Endothelial cell of umbilical vein (primary cell): ENCODE results near the gene HTR1A. TPM values are rescaled to one million over a fixed set of nuclear protein-coding genes. Genes with fewer than 3 reads are reported as not detected.

Source experiments
- BruUV-seq: library from RNA; stranded (reverse); fragments of 400-500 nt; replicated peaks from 2 replicates; lab custom pipeline; 2021; lab: Mats Ljungman, UMichigan
- CTCF ChIA-PET: fragments of 300-600, 350-600 bp; sonication (Branson Sonifier 250); formaldehyde crosslinking; loops from one replicate; lab custom pipeline; 2021; ENCODE audit warnings: antibody characterized with exemption, inconsistent platforms; lab: Charles Lee
- POLR2A ChIA-PET: fragments of 300-600, 350-600 bp; sonication (Branson Sonifier 250); formaldehyde crosslinking; loops from one replicate; lab custom pipeline; 2021; ENCODE audit warnings: antibody characterized with exemption, inconsistent platforms; lab: Charles Lee
- DNase-seq: peaks from one replicate; pipeline ENCODE4 v3.0.0-alpha.2; 2011; ENCODE audit warnings: low read depth, low spot score
- FAIRE-seq: peaks from 2 replicates; lab custom pipeline; 2011; peaks lifted over from hg19 to GRCh38; lab: Jason Lieb, UNC
- H2AFZ ChIP-seq: 2 replicates; pipeline ENCODE4 v1.6.0; 2012; ENCODE audit warnings: low read depth, low read length, control low read depth, inconsistent platforms
- H3K27ac ChIP-seq: 2 replicates; pipeline ENCODE4 v1.5.1; 2011; ENCODE audit warnings: low read depth, mild to moderate bottlenecking, control low read depth, low read length, moderate library complexity; ENCODE audit not compliant: insufficient read depth
- H3K27me3 ChIP-seq, 2 experiments: 2 replicates each; pipeline versions ENCODE4 v1.6.0 to v1.6.1; 2011; ENCODE audit warnings: low read length in 2 of 2, mixed read lengths in 1 of 2; ENCODE audit not compliant: control insufficient read depth in 2 of 2, insufficient read depth in 2 of 2
- H3K36me3 ChIP-seq, 2 experiments: 2 replicates in 1 of 2; 3 replicates in 1 of 2; pipeline ENCODE4 v1.5.1; 2011; ENCODE audit warnings: low read length in 2 of 2, mild to moderate bottlenecking in 1 of 2, moderate library complexity in 1 of 2; ENCODE audit not compliant: control insufficient read depth in 2 of 2, insufficient read depth in 2 of 2; ENCODE audit errors: extremely low read depth in 1 of 2
- H3K4me1 ChIP-seq: 3 replicates; pipeline ENCODE4 v1.5.1; 2011; ENCODE audit warnings: mild to moderate bottlenecking, low read length; ENCODE audit not compliant: control insufficient read depth, insufficient read depth; ENCODE audit errors: extremely low read depth
- H3K4me2 ChIP-seq: 2 replicates; pipeline ENCODE4 v1.6.1; 2011; ENCODE audit warnings: low read length, control low read depth, mixed read lengths; ENCODE audit not compliant: insufficient read depth
- H3K4me3 ChIP-seq, 3 experiments: fragments of 200-600 bp in 1 of 3; sonication (generic), shearing (Covaris generic) in 1 of 3; replicated peaks in 1 of 3; 2 replicates each; pipeline ENCODE4 v1.5.1; 2011 to 2016; ENCODE audit warnings: control low read depth in 3 of 3, low read length in 3 of 3, mild to moderate bottlenecking in 2 of 3, inconsistent platforms in 1 of 3, low read depth in 1 of 3, moderate library complexity in 1 of 3; ENCODE audit not compliant: insufficient read depth in 1 of 3
- H3K79me2 ChIP-seq: 2 replicates; pipeline ENCODE4 v1.6.0; 2012; ENCODE audit warnings: low read length, inconsistent platforms; ENCODE audit not compliant: control insufficient read depth, insufficient read depth
- H3K9ac ChIP-seq: replicated peaks from 2 replicates; pipeline ENCODE3; 2011; ENCODE audit warnings: low read length, control low read depth; ENCODE audit not compliant: insufficient read depth; ENCODE audit errors: extremely low read depth
- H3K9me1 ChIP-seq: replicated peaks from 3 replicates; pipeline ENCODE4 v1.6.0; 2011; ENCODE audit warnings: mild to moderate bottlenecking, low read length; ENCODE audit not compliant: control insufficient read depth, insufficient read depth; ENCODE audit errors: extremely low read depth
- H3K9me3 ChIP-seq: replicated peaks from 2 replicates; pipeline ENCODE4 v1.5.1; 2012; ENCODE audit warnings: low read length, inconsistent platforms; ENCODE audit not compliant: control insufficient read depth, insufficient read depth
- H4K20me1 ChIP-seq: replicated peaks from 2 replicates; pipeline ENCODE3; 2011; ENCODE audit warnings: mild to moderate bottlenecking, low read length; ENCODE audit not compliant: control insufficient read depth, insufficient read depth; ENCODE audit errors: extremely low read depth
- CTCF ChIP-seq, 2 donors: IDR thresholded peaks; 1 replicate in 1 of 2; 2 replicates in 1 of 2; pipeline ENCODE4 v1.5.1; 2011; ENCODE audit warnings: low read length in 2 of 2, mild to moderate bottlenecking in 2 of 2, moderate library complexity in 2 of 2, control low read depth in 1 of 2, inconsistent platforms in 1 of 2, low read depth in 1 of 2; ENCODE audit not compliant: insufficient read depth in 1 of 2; ENCODE audit errors: extremely low read depth in 1 of 2
- EZH2 ChIP-seq: IDR thresholded peaks from 2 replicates; pipeline ENCODE4 v1.6.1; 2012; ENCODE audit warnings: borderline replicate concordance, low read depth, mild to moderate bottlenecking, moderate library complexity, low read length, inconsistent platforms; ENCODE audit not compliant: severe bottlenecking
- FOS ChIP-seq: IDR thresholded peaks from 2 replicates; pipeline ENCODE4 v1.6.1; 2011; ENCODE audit warnings: mild to moderate bottlenecking, low read length, moderate library complexity, borderline replicate concordance; ENCODE audit not compliant: insufficient read depth
- GATA2 ChIP-seq: IDR thresholded peaks from 2 replicates; pipeline ENCODE4 v1.7.0; 2011; ENCODE audit warnings: low read depth, mild to moderate bottlenecking, moderate library complexity, mixed read lengths, low read length; ENCODE audit not compliant: insufficient read length, insufficient read depth
- JUN ChIP-seq: IDR thresholded peaks from 2 replicates; pipeline ENCODE4 v1.6.1; 2011; ENCODE audit warnings: borderline replicate concordance, low read depth; ENCODE audit not compliant: insufficient read length, insufficient read depth
- MAX ChIP-seq: IDR thresholded peaks from 2 replicates; pipeline ENCODE4 v1.6.1; 2011; ENCODE audit not compliant: insufficient read depth, insufficient read length
- MYC ChIP-seq: IDR thresholded peaks from one replicate; pipeline ENCODE4 v1.6.1; 2011; ENCODE audit warnings: mild to moderate bottlenecking, low read depth, low read length
- POLR2A ChIP-seq: IDR thresholded peaks from 2 replicates; pipeline ENCODE4 v1.6.1; 2012; ENCODE audit warnings: low read depth, mild to moderate bottlenecking, control low read depth, low read length
- POLR2AphosphoS5 ChIP-seq: IDR thresholded peaks from 2 replicates; pipeline ENCODE4 v1.6.1; 2012; ENCODE audit warnings: low read depth, mild to moderate bottlenecking, control low read depth, low read length, moderate library complexity; ENCODE audit not compliant: insufficient read depth
- dilution Hi-C: fragments of 300-500 bp; cut with MboI; formaldehyde crosslinking; loops from one replicate; pipeline ENCODE4 v1.15.0; 2019; ENCODE audit warnings: low sequenced_read_pairs; ENCODE audit not compliant: extremely low pct_ligation_motif_present
- intact Hi-C: fragments of 100-400 bp; cut with micrococcal nuclease; formaldehyde crosslinking; loops from one replicate; pipeline ENCODE4 v1.10.0; 2022
- polyA plus RNA-seq, 4 experiments: library from polyadenylated mRNA; depleted of rRNA in 3 of 4; stranded (reverse) in 3 of 4; unstranded in 1 of 4; fragments of >200 nt; gene quantifications; 2 replicates each; pipeline versions ENCODE4 v1.2.1 to v1.2.3, GENCODE V29; 2011 to 2012; ENCODE audit warnings: missing spikeins in 1 of 4
- total RNA-seq: library from RNA; stranded (reverse); gene quantifications from 2 replicates; pipeline ENCODE4 v1.2.3, GENCODE V29; 2021

Gene HTR1A
- total and polyA plus RNA-seq, 2 donors (not counting 3 experiments of a cell fraction or from before 2014, with no cell fraction given): not detected

GRCh38 chr5:64003966-64004365 lies 41.7 kb upstream of the HTR1A start:
- H3K9me1 ChIP-seq: no peaks in the 10 kb centered on the region
- H3K4me1 ChIP-seq: no peaks in the 10 kb centered on the region
- no peak overlapping the region for H3K4me3 ChIP-seq
- POLR2A ChIA-PET: no interaction called here
- H3K9me3 ChIP-seq: no peaks in the 10 kb centered on the region
- H3K27ac ChIP-seq: no peak overlapping the region
- no peaks in the 10 kb centered on the region for H4K20me1 ChIP-seq
- dilution Hi-C loops: no loop called here
- no peaks in the 10 kb centered on the region for H3K79me2 ChIP-seq
- CTCF ChIA-PET: no interaction called here
- no peak for FAIRE-seq
- intact Hi-C loops: no loop called here
- no peaks in the 10 kb centered on the region for H3K36me3 ChIP-seq
- H3K27me3 ChIP-seq: no peaks in the 10 kb centered on the region
- H2AFZ ChIP-seq: no peak overlapping the region
- no peak for DNase-seq
- TF ChIP-seq MAX (no peak), MYC (no peak), POLR2AphosphoS5 (no peak), POLR2A (no peak), CTCF (IDR thresholded peaks at IDR 0.05; ENCODE audit: extremely low read depth in 1 of 2, insufficient read depth in 1 of 2, low read depth in 1 of 2, low read length in 2 of 2) (no peak), JUN (no peak), EZH2 (no peak), FOS (no peak), GATA2 (no peak)
- no peak overlapping the region for H3K9ac ChIP-seq
- H3K4me2 ChIP-seq: no peak overlapping the region
- no TSS peak for BruUV-seq
